ENCODE data around the gene CAMK2B.

DNA sequence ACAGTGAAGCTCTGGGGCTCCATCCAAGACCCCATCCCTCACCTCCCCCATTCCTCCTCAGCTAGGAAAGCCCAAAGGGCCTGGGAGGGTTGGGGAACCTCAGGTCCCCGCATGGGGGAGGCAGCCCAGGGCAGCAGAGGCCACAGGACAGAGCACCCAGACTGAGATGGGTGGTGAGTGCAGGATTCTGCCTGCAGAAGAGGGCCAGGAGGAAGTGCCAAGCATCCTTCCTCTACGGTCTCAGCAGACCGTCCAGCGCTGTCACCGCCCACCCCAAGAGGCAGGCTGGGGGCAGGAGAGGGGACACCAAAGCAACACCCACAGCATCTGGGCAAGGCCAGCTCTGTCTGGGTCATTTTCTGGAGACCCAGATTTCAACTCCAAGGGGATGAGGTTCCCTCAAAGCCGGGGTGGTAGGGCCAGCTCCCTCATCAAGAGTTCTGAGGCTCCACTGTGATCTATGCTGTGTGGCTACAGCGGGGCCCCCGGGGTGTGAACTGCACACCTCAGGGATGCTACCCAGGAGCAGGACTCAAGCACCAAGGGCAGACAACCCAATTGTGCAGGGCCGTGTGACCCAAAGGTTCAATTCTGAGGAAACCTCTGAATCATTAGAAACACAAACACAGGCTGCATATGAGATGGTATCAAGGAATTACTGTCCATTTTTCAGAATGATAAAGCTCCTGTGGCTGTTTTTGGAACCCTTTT lies 46.8 kb downstream of the CAMK2B start:
- TF ChIP-seq, protein P1, sequence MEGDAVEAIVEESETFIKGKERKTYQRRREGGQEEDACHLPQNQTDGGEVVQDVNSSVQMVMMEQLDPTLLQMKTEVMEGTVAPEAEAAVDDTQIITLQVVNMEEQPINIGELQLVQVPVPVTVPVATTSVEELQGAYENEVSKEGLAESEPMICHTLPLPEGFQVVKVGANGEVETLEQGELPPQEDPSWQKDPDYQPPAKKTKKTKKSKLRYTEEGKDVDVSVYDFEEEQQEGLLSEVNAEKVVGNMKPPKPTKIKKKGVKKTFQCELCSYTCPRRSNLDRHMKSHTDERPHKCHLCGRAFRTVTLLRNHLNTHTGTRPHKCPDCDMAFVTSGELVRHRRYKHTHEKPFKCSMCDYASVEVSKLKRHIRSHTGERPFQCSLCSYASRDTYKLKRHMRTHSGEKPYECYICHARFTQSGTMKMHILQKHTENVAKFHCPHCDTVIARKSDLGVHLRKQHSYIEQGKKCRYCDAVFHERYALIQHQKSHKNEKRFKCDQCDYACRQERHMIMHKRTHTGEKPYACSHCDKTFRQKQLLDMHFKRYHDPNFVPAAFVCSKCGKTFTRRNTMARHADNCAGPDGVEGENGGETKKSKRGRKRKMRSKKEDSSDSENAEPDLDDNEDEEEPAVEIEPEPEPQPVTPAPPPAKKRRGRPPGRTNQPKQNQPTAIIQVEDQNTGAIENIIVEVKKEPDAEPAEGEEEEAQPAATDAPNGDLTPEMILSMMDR (IDR thresholded peaks at IDR 0.05 in 4 of 5, conservative IDR thresholded peaks at IDR 0.05 in 1 of 5) = no peak
- no peak for TF ChIP-seq POLR2A (IDR thresholded peaks at IDR 0.05)

Data from gastrocnemius medialis (tissue), 4 donors.